22Rv1 (cell line): ENCODE measurements around the gene ZBTB39.

Experiments used
- H3K27ac ChIP-seq: fragments of 450-650 bp; 2 replicates; pipeline ENCODE4 v1.5.1; 2017
- ZFX ChIP-seq: fragments of 450-650 bp; IDR thresholded peaks from 2 replicates; pipeline ENCODE4 v1.6.1; 2017; ENCODE audit warnings: antibody characterized with exemption, borderline replicate concordance
- TF ChIP-seq, protein P1 (sequence below): fragments of 450-650 bp; IDR thresholded peaks from 2 replicates; pipeline ENCODE4 v1.5.1; 2017; ENCODE audit warnings: mild to moderate bottlenecking

The ZBTB39 gene

DNA sequence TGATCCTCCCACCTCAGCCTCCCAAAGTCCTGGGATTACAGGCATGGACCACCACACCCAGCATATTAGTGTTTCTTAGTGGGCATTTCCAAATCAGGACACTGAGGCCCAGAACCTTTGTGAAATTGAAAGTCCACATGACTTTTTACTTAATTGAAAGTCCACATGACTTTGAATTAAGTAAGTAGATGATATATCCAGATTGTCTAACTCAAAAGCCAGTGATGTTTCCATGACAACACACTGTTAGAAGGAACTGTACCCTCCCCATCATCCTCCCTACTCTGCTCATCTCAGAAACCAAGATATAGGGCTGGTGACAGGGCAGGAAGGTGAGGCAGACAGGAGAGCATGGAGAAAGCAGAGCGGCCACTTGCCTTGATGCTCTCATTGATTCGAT is 36.3 kb upstream of the ZBTB39 start:
- H3K27ac ChIP-seq = no peak overlapping the region
- TF ChIP-seq, protein P1, sequence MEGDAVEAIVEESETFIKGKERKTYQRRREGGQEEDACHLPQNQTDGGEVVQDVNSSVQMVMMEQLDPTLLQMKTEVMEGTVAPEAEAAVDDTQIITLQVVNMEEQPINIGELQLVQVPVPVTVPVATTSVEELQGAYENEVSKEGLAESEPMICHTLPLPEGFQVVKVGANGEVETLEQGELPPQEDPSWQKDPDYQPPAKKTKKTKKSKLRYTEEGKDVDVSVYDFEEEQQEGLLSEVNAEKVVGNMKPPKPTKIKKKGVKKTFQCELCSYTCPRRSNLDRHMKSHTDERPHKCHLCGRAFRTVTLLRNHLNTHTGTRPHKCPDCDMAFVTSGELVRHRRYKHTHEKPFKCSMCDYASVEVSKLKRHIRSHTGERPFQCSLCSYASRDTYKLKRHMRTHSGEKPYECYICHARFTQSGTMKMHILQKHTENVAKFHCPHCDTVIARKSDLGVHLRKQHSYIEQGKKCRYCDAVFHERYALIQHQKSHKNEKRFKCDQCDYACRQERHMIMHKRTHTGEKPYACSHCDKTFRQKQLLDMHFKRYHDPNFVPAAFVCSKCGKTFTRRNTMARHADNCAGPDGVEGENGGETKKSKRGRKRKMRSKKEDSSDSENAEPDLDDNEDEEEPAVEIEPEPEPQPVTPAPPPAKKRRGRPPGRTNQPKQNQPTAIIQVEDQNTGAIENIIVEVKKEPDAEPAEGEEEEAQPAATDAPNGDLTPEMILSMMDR = no peak
- TF ChIP-seq ZFX = no peak

DNA sequence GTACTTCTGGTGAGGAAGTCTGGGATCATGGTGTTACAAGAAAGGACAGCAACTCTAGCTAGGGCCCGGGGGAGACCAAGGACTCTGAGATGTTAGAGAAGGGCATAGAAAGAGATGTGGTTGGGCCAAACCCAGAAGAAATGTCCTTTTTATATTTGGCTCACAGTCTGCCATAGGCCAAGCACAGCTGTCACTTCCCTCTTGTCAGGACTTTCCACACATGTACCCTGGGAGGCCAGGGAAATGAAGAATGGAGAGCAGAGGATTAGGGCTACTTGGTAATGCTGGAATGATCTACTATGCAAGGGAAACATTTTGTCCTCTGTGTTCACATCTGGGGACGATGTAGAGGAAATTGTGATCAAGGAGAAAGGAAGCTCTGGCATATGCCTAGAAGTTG is 34.4 kb upstream of the ZBTB39 start:
- no peak overlapping the region for H3K27ac ChIP-seq
- TF ChIP-seq, protein P1 = no peak
- no peak for TF ChIP-seq ZFX

DNA sequence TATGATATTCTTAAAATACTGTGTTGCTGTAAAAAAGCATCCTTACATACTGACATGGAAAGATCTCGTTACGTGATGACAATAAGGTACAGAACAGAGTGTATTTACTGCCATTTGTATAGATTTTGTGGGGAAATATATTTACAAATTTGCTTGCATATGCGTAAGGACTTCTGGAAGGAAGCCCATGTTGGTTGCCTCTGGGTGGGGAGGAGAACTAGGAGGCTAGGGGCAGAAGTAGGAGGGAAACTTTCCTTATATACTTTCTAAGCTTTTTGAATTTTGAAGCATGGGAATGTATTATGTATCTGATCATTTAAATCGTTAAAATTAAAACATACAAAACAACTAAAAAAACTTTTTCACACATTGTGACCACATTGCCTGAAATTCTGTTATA is 33.9 kb upstream of the ZBTB39 start:
- no peak overlapping the region for H3K27ac ChIP-seq

DNA sequence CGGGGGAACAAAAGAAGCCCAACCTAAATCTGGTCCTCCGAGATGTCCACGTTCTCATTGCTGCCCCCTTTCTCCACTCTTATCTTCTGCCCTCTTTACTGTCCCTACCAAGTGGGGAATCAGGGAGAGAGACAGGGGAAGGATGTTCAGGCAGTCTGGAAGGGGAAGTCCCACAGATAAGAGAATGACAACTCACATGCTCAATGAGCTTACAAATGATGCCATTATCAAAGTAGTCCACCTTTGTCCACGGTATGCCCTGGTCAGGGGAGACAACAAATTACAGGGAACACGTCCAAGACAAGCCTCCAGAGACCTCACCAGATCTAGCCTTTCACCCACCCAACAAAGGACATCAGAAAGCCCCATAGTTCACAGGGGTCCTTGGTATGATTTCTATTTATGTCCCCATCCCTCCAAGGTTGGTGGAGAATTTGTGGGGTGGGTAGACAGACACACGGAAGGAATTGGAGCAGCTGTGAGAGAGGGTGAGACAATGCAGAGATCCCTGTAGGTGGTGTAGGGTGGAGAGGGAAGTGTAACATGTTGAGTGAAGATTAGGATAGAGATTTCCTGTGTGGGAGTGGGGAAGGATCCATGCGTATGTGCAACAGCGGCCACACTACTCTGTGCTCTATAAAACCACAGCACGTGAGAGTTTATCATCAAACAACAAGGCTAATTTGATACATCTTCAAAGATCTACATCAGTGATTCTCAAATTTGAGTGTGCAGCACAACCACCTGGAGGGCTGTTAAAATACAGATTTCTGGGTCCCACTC is 32.9 kb upstream of the ZBTB39 start:
- TF ChIP-seq ZFX = no peak
- TF ChIP-seq, protein P1 = no peak

More for the DNA sequence above, 33.9 kb upstream of the ZBTB39 start:
- TF ChIP-seq ZFX = no peak
- TF ChIP-seq, protein P1 = no peak

DNA sequence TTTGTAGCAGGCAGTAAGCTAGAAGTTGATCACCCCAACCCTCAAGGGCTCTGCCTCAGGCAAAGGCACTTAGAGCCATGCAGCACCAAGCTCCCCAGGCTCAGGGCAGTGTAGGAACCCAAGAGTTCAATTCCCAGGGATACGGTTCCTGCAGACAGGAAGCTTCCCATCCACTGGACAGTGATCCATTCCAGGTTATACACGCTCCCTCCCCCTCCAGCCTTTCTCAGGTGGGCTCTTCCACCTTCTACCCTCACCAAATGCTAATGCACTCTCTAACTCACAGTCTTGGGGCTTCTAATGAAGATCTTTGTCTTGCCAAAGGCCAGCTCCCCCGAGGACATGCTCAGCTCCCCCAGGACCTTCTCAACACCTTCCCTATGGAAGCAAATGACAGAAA is 30.9 kb upstream of the ZBTB39 start:
- H3K27ac ChIP-seq = no peak overlapping the region
- no peak for TF ChIP-seq ZFX
- TF ChIP-seq, protein P1 = no peak

More for the DNA sequence above, 32.9 kb upstream of the ZBTB39 start:
- H3K27ac ChIP-seq = no peak overlapping the region

DNA sequence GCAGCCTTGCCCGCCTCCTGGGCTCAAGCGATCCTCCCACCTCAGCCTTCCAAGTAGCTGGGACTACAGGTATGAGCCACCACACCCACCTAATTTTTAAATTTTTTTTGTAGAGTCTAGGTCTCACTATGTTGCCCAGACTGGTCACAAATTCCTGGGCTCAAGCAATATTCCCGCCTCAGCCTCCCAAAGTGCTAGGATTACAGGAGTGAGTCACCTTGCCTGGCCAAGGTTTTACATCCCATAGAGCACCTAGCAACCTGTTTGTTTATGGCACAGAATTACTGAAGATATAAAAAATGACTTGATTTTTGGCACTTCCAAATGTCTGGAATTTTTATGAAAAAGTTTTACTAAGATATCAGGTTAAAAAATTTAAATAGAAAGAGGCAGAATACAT is 27.1 kb upstream of the ZBTB39 start:
- H3K27ac ChIP-seq = no peak overlapping the region
- no peak for TF ChIP-seq ZFX
- TF ChIP-seq, protein P1 = no peak

DNA sequence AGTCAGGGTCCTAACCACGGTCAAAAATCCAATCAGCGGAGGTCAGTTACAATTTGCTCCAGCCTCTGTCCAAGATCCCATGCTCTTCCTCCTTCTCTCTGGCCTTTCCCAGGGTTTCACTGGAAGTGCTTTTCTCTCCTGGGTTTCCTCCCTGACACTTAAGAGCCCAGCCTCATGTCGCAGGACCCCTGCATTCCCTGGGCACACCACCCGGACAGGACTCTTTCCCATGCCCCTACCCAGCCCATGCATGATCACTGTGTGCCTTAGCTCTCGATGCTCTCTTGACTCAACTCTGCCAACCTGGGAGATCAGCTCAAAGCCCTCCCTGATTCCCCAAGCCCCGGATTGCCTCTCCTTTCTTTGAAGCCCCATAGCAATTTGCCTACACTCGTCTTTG is 25.4 kb upstream of the ZBTB39 start:
- TF ChIP-seq, protein P1 = no peak
- TF ChIP-seq ZFX = no peak
- no peak overlapping the region for H3K27ac ChIP-seq
